ENCODE measurements around the gene BORCS6. TPM values are rescaled to one million over a fixed set of nuclear protein-coding genes. Genes with fewer than 3 reads are reported as not detected.

BORCS6 gene
- total and polyA plus RNA-seq, 9 of the 15 experiments (the other 6 are each of a cell fraction or from before 2014, with no cell fraction given): 0.01 to 7.4 (median 2.3) TPM

- no peak for TF ChIP-seq PTRF (tag; IDR thresholded peaks at IDR 0.05)
- no peak for TF ChIP-seq TAF15 (IDR thresholded peaks at IDR 0.05; ENCODE audit: low read depth, low read length)
- no peak for TF ChIP-seq DNMT1 (IDR thresholded peaks at IDR 0.05)
- no peak for TF ChIP-seq ARID2 (IDR thresholded peaks at IDR 0.05)
- TF ChIP-seq HEY1 (CRISPR knock-in tag; IDR thresholded peaks at IDR 0.05; ENCODE audit: borderline replicate concordance): no peak
- no peak for TF ChIP-seq ZNF512 (tag; IDR thresholded peaks at IDR 0.05)
- no peak for TF ChIP-seq GABPB2 (CRISPR knock-in tag; conservative IDR thresholded peaks at IDR 0.05)
- TF ChIP-seq C11orf30 (IDR thresholded peaks at IDR 0.05; ENCODE audit: low read depth): peak; percentile 21; the same call in 1 of the 2 replicates
- peak; percentile 99 for TF ChIP-seq USF2 (CRISPR knock-in tag; IDR thresholded peaks at IDR 0.05)
- no peak for TF ChIP-seq ZBTB34 (CRISPR knock-in tag; IDR thresholded peaks at IDR 0.05)
- TF ChIP-seq GATAD2B (IDR thresholded peaks at IDR 0.05; ENCODE audit: borderline replicate concordance): no peak
- TF ChIP-seq YBX1 (IDR thresholded peaks at IDR 0.05): no peak
- TF ChIP-seq E2F3 (CRISPR knock-in tag; IDR thresholded peaks at IDR 0.05): no peak
- TF ChIP-seq WHSC1 (IDR thresholded peaks at IDR 0.05; ENCODE audit: low read length): no peak
- peak; percentile 88 for TF ChIP-seq EGR1 (conservative IDR thresholded peaks at IDR 0.05)
- TF ChIP-seq FOXM1 (IDR thresholded peaks at IDR 0.05; ENCODE audit: low read depth): no peak
- TF ChIP-seq FOXM1 (CRISPR knock-in tag; IDR thresholded peaks at IDR 0.05; ENCODE audit: low read depth): no peak
- no peak for TF ChIP-seq ZNF398 (CRISPR knock-in tag; IDR thresholded peaks at IDR 0.05)
- TF ChIP-seq NCOA1 (IDR thresholded peaks at IDR 0.05; ENCODE audit: low read depth): no peak
- 0 out of 2 replicates have a peak, but pooled peaks have one; percentile 27 for TF ChIP-seq GABPA (tag; conservative IDR thresholded peaks at IDR 0.05; ENCODE audit: low read depth)
- TF ChIP-seq SRSF1 (IDR thresholded peaks at IDR 0.05; ENCODE audit: low read depth, low read length): no peak
- no peak for TF ChIP-seq ETS2 (tag; IDR thresholded peaks at IDR 0.05; ENCODE audit: borderline replicate concordance, poor library complexity, severe bottlenecking)
- no peak for TF ChIP-seq SAP30 (IDR thresholded peaks at IDR 0.05; ENCODE audit: borderline replicate concordance, insufficient read depth, low read depth, low read length, poor library complexity, severe bottlenecking)
- TF ChIP-seq GTF2E2 (tag; IDR thresholded peaks at IDR 0.05): no peak
- no peak for TF ChIP-seq NFRKB (IDR thresholded peaks at IDR 0.05; ENCODE audit: low read depth)
Measured at GRCh38 chr17:8192070-8192815, 2.3 kb upstream of the BORCS6 start (continued).
